Activated CD8-positive, alpha-beta memory T cell treated with anti-CD3 and anti-CD28 coated beads, Interleukin-2, amount 50 U/mL, for 24 hours (primary cell): Measurements from ENCODE around the gene HOXD8.

Source experiments
- DNase-seq: peaks from one replicate; pipeline ENCODE4 v3.0.0-alpha.2; 2020; ENCODE audit errors: extremely low read depth

The HOXD8 gene

GRCh38 chr2:176159663-176160250 is 30.3 kb downstream of the HOXD8 start:
- DNase-seq: no peak

- DNase-seq: no peak
Measured at GRCh38 chr2:176160251-176160985, 30.9 kb downstream of the HOXD8 start.

- DNase-seq: no peak
Measured at GRCh38 chr2:176160986-176161824, 31.7 kb downstream of the HOXD8 start.

- DNase-seq: no peak
Measured at GRCh38 chr2:176161825-176162626, 32.5 kb downstream of the HOXD8 start.

GRCh38 chr2:176162911-176163671 is 33.6 kb downstream of the HOXD8 start:
- DNase-seq: no peak

GRCh38 chr2:176163672-176164056 is 34.2 kb downstream of the HOXD8 start:
- DNase-seq: no peak

GRCh38 chr2:176164201-176164600 is 34.7 kb downstream of the HOXD8 start:
- DNase-seq: no peak

GRCh38 chr2:176164611-176165369 is 35.3 kb downstream of the HOXD8 start:
- DNase-seq: no peak

GRCh38 chr2:176165370-176166050 is 36.0 kb downstream of the HOXD8 start:
- no peak for DNase-seq

GRCh38 chr2:176166272-176166671 is 36.8 kb downstream of the HOXD8 start:
- no peak for DNase-seq

- no peak for DNase-seq
Measured at GRCh38 chr2:176167398-176167797, 37.9 kb downstream of the HOXD8 start.

- DNase-seq: no peak
Measured at GRCh38 chr2:176169181-176169580, 39.7 kb downstream of the HOXD8 start.

- no peak for DNase-seq
Measured at GRCh38 chr2:176169711-176170110, 40.2 kb downstream of the HOXD8 start.

GRCh38 chr2:176170602-176171305 is 41.2 kb downstream of the HOXD8 start:
- DNase-seq: no peak

- no peak for DNase-seq
Measured at GRCh38 chr2:176171351-176172006, 42.0 kb downstream of the HOXD8 start.

GRCh38 chr2:176172007-176172894 is 42.7 kb downstream of the HOXD8 start:
- no peak for DNase-seq

GRCh38 chr2:176172895-176173566 is 43.5 kb downstream of the HOXD8 start:
- no peak for DNase-seq
